Stomach (tissue), 4 donors: ENCODE results near the gene ATP2B2.

Source experiments
- CTCF ChIP-seq, 7 experiments: fragments of 450-650 bp in 4 of 7; fragments of 200-600 bp in 3 of 7; sonication (generic) in 3 of 7; IDR thresholded peaks; one replicate each; pipeline ENCODE4 v1.5.1; 2016 to 2019; ENCODE audit warnings: antibody characterized with exemption in 7 of 7, control low read depth in 2 of 7, mild to moderate bottlenecking in 1 of 7
- POLR2A ChIP-seq, 4 donors: fragments of 450-650 bp; IDR thresholded peaks; one replicate each; pipeline ENCODE4 v1.6.1; 2016; ENCODE audit warnings: antibody characterized with exemption in 4 of 4, control low read depth in 2 of 4, mild to moderate bottlenecking in 1 of 4, moderate library complexity in 1 of 4

DNA sequence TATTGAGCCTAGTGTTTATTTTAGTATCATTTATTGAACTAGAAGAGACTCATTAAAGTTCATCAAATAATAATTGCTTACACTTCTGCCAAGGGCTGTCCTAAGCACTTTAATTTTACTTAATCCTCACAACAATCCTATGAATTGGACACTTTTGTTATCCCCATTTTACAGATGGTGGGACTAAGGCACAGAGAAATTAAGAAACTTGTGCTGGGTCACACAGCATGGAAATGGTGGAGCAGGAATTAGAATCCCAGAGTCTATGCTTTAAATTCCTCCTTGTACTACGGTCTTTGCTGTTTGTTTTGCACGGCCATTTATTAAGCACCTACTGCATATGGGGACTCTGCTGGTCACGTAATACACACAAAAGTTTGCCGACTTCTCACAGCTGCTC lies 7.9 kb downstream of the ATP2B2 start:
- TF ChIP-seq CTCF (IDR thresholded peaks at IDR 0.05) (no peak), POLR2A (IDR thresholded peaks at IDR 0.05) (no peak)
